ENCODE results near the gene RNF186.

Gene RNF186

GRCh38 chr1:19804831-19805251 lies 10.2 kb downstream of the RNF186 start:
- Histone ChIP-seq H3F3A (ENCODE audit: insufficient read depth, low read length) (peaks cover 7% of the 10 kb centered on the region; the same call in 1 of the 2 replicates), H3K4me3 (ENCODE audit: low read length) (no peak overlapping the region), H3K4me1 (ENCODE audit: low read length) (0 out of 2 replicates have a peak, but pooled peaks cover 3% of the 10 kb centered on the region), H3K4me2 (ENCODE audit: low read depth, low read length) (no peak overlapping the region), H3K79me2 (ENCODE audit: low read length) (no peaks in the 10 kb centered on the region), H3K27ac (ENCODE audit: low read length) (no peak overlapping the region), H3K36me3 (replicated peaks; ENCODE audit: insufficient read depth, low read length) (no peaks in the 10 kb centered on the region), H3K9ac (ENCODE audit: low read length) (no peak overlapping the region), H3K9me2 (replicated peaks; ENCODE audit: insufficient read depth, low read length) (no peaks in the 10 kb centered on the region), H3K27me3 (replicated peaks; ENCODE audit: insufficient read depth, low read length) (peaks cover 18% of the 10 kb centered on the region; the same call in 1 of the 2 replicates), H4K20me1 (ENCODE audit: insufficient read depth, low read length) (no peaks in the 10 kb centered on the region), H2AFZ (ENCODE audit: low read length) (no peak overlapping the region), H3K9me3 (replicated peaks; ENCODE audit: insufficient read depth, low read length) (no peaks in the 10 kb centered on the region)
- TF ChIP-seq, protein P1, sequence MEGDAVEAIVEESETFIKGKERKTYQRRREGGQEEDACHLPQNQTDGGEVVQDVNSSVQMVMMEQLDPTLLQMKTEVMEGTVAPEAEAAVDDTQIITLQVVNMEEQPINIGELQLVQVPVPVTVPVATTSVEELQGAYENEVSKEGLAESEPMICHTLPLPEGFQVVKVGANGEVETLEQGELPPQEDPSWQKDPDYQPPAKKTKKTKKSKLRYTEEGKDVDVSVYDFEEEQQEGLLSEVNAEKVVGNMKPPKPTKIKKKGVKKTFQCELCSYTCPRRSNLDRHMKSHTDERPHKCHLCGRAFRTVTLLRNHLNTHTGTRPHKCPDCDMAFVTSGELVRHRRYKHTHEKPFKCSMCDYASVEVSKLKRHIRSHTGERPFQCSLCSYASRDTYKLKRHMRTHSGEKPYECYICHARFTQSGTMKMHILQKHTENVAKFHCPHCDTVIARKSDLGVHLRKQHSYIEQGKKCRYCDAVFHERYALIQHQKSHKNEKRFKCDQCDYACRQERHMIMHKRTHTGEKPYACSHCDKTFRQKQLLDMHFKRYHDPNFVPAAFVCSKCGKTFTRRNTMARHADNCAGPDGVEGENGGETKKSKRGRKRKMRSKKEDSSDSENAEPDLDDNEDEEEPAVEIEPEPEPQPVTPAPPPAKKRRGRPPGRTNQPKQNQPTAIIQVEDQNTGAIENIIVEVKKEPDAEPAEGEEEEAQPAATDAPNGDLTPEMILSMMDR (IDR thresholded peaks at IDR 0.05; ENCODE audit: low read length): no peak
- no peak for TF ChIP-seq EZH2 (optimal IDR thresholded peaks at IDR 0.05; ENCODE audit: low read depth, low read length)
- no peak for TF ChIP-seq EZH2phosphoT487 (IDR thresholded peaks at IDR 0.05; ENCODE audit: low read length)
- no peak for DNase-seq

DNA sequence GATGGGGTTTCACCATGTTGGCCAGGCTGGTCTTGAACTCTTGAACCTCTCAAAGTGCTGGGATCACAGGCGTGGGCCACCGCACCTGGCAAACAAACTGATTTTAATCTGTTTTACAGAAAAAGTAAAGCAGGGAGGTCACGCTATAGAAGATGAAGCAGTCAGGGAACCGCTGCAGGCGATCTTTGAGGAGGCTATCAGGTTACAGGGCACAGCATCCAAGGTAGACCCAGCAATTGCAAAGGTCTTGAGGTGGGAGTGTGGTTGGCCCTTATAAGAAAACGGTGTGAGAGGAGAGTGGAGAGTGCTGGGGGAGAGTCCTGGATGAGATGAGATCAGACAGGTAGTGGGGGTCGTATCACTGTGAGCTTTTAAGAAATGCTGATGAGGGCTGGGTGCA lies 12.8 kb downstream of the RNF186 start:
- Histone ChIP-seq H3K9ac (ENCODE audit: low read length) (no peak overlapping the region), H3K79me2 (ENCODE audit: low read length) (0 out of 2 replicates have a peak, but pooled peaks cover 7% of the 10 kb centered on the region), H3K27ac (ENCODE audit: low read length) (no peak overlapping the region), H3K4me3 (ENCODE audit: low read length) (no peak overlapping the region), H3K36me3 (replicated peaks; ENCODE audit: insufficient read depth, low read length) (no peaks in the 10 kb centered on the region), H3K9me2 (replicated peaks; ENCODE audit: insufficient read depth, low read length) (no peaks in the 10 kb centered on the region), H3F3A (ENCODE audit: insufficient read depth, low read length) (peaks cover 7% of the 10 kb centered on the region; the same call in 1 of the 2 replicates), H3K9me3 (replicated peaks; ENCODE audit: insufficient read depth, low read length) (no peaks in the 10 kb centered on the region), H4K20me1 (ENCODE audit: insufficient read depth, low read length) (no peaks in the 10 kb centered on the region), H2AFZ (ENCODE audit: low read length) (no peak overlapping the region), H3K4me2 (ENCODE audit: low read depth, low read length) (no peak overlapping the region), H3K4me1 (ENCODE audit: low read length) (peaks cover 6% of the 10 kb centered on the region; the same call in 1 of the 2 replicates), H3K27me3 (replicated peaks; ENCODE audit: insufficient read depth, low read length) (peaks cover 18% of the 10 kb centered on the region; the same call in 1 of the 2 replicates)
- TF ChIP-seq EZH2 (optimal IDR thresholded peaks at IDR 0.05; ENCODE audit: low read depth, low read length) (no peak), EZH2phosphoT487 (IDR thresholded peaks at IDR 0.05; ENCODE audit: low read length) (no peak)
- TF ChIP-seq, protein P1 (IDR thresholded peaks at IDR 0.05; ENCODE audit: low read length): no peak
- no peak for DNase-seq

GRCh38 chr1:19800076-19800804 lies 14.8 kb downstream of the RNF186 start:
- H3K9me2 ChIP-seq (replicated peaks; ENCODE audit: insufficient read depth, low read length): no peaks in the 10 kb centered on the region
- DNase-seq: peak; percentile 87
- no peaks in the 10 kb centered on the region for H4K20me1 ChIP-seq (ENCODE audit: insufficient read depth, low read length)
- TF ChIP-seq EZH2phosphoT487 (IDR thresholded peaks at IDR 0.05; ENCODE audit: low read length): no peak
- TF ChIP-seq, protein P1 (IDR thresholded peaks at IDR 0.05; ENCODE audit: low read length): no peak
- TF ChIP-seq EZH2 (optimal IDR thresholded peaks at IDR 0.05; ENCODE audit: low read depth, low read length): no peak
- 0 out of 2 replicates have a peak, but pooled peaks cover 7% of the 10 kb centered on the region for H3K79me2 ChIP-seq (ENCODE audit: low read length)
- peaks cover 6% of the 10 kb centered on the region; the same call in 1 of the 2 replicates for H3K4me1 ChIP-seq (ENCODE audit: low read length)
- H3K9me3 ChIP-seq (replicated peaks; ENCODE audit: insufficient read depth, low read length): no peaks in the 10 kb centered on the region
- peak overlapping the region; percentile 71 for H3K4me3 ChIP-seq (ENCODE audit: low read length)
- no peaks in the 10 kb centered on the region for H3K36me3 ChIP-seq (replicated peaks; ENCODE audit: insufficient read depth, low read length)
- peaks cover 7% of the 10 kb centered on the region; the same call in 1 of the 2 replicates for H3F3A ChIP-seq (ENCODE audit: insufficient read depth, low read length)
- H3K27me3 ChIP-seq (replicated peaks; ENCODE audit: insufficient read depth, low read length): peaks cover 10% of the 10 kb centered on the region; the same call in 1 of the 2 replicates
- H3K27ac ChIP-seq (ENCODE audit: low read length): peak overlapping the region; percentile 72; the same call in 1 of the 2 replicates
- H3K9ac ChIP-seq (ENCODE audit: low read length): peak overlapping the region; percentile 71
- H3K4me2 ChIP-seq (ENCODE audit: low read depth, low read length): peak overlapping the region; percentile 79
- peak overlapping the region; percentile 96 for H2AFZ ChIP-seq (ENCODE audit: low read length)
